Sigmoid colon (tissue), 7 donors: ENCODE data around the gene TMEM225B. TPM values are rescaled to one million over a fixed set of nuclear protein-coding genes. Genes with fewer than 3 reads are reported as not detected.
"Not testable (repeated sequence)": the region's sequence is repeated elsewhere in the genome, so short reads cannot be mapped to it uniquely, and the experiment has no call there.

ENCODE experiments used
- DNase-seq: peaks from one replicate; pipeline ENCODE4 v3.0.0-alpha.2; 2019
- H3K27ac ChIP-seq, 4 donors: fragments of 200-600 bp; sonication (generic); one replicate each; pipeline ENCODE4 v1.5.1; 2016 to 2019; ENCODE audit warnings: mild to moderate bottlenecking in 1 of 4
- H3K27me3 ChIP-seq, 3 donors: fragments of 200-600 bp; sonication (generic); one replicate each; pipeline ENCODE4 v1.5.1; 2019; ENCODE audit warnings: mild to moderate bottlenecking in 1 of 3
- H3K36me3 ChIP-seq, 4 donors: fragments of 200-600 bp; sonication (generic); one replicate each; pipeline ENCODE4 v1.5.1; 2016 to 2019
- H3K4me1 ChIP-seq, 4 donors: fragments of 200-600 bp; sonication (generic); one replicate each; pipeline ENCODE4 v1.5.1; 2017 to 2019
- H3K4me3 ChIP-seq, 4 donors: fragments of 200-600 bp; sonication (generic); one replicate each; pipeline ENCODE4 v1.5.1; 2017 to 2019; ENCODE audit warnings: mild to moderate bottlenecking in 2 of 4, moderate library complexity in 1 of 4
- H3K9me3 ChIP-seq, 4 donors: fragments of 200-600 bp in 3 of 4; sonication (generic) in 3 of 4; one replicate each; pipeline versions ENCODE4 v1.5.1 to v1.6.1; 2013 to 2019
- EP300 ChIP-seq, 4 donors: sonication (generic); formaldehyde crosslinking; IDR thresholded peaks; one replicate each; pipeline ENCODE4 v1.6.1; 2017; ENCODE audit warnings: antibody characterized with exemption in 4 of 4
- POLR2A ChIP-seq, 2 donors: fragments of 450-650 bp; IDR thresholded peaks; one replicate each; pipeline ENCODE4 v1.6.1; 2016; ENCODE audit warnings: antibody characterized with exemption in 2 of 2, mild to moderate bottlenecking in 2 of 2, moderate library complexity in 2 of 2
- POLR2AphosphoS5 ChIP-seq, 4 donors: sonication (generic); formaldehyde crosslinking; IDR thresholded peaks; one replicate each; pipeline ENCODE4 v1.6.1; 2017; ENCODE audit warnings: antibody characterized with exemption in 4 of 4
- WGBS, 2 donors: extraction: QIAGEN DNeasy Blood & Tissue Kit; methylation state at CpG; one replicate each; pipeline ENCODE4 v1.1.7; 2013; 5-methylcytosine and 5-hydroxymethylcytosine counted together
- intact Hi-C: fragments of 100-400 bp; cut with DNase I; formaldehyde crosslinking; loops from one replicate; pipeline ENCODE4 v1.15.1; 2023
- polyA plus RNA-seq, 3 donors: library from polyadenylated mRNA; stranded (reverse); fragments of 200-250 nt; gene quantifications; one replicate each; pipeline ENCODE4 v1.2.3, GENCODE V29; 2013
- total RNA-seq, 4 donors: library from RNA; depleted of rRNA; stranded (reverse); fragments of >200 nt; gene quantifications; one replicate each; pipeline ENCODE4 v1.1.0, GENCODE V29; 2016
- TF ChIP-seq, protein P1 (sequence below), 4 experiments: fragments of 450-650 bp in 3 of 4; fragments of 200-600 bp in 1 of 4; IDR thresholded peaks; one replicate each; pipeline ENCODE4 v1.5.1; 2016 to 2019; ENCODE audit warnings: antibody characterized with exemption in 4 of 4, mild to moderate bottlenecking in 3 of 4, moderate library complexity in 2 of 4
- donor health status: healthy with polysubstance abuse.
- donor health status: Bipolar disorder and iron deficiency.
- donor health status: healthy.

The TMEM225B gene
- total and polyA plus RNA-seq, 7 donors: 0.38 to 1.8 (median 0.41) TPM; not detected in 4

DNA sequence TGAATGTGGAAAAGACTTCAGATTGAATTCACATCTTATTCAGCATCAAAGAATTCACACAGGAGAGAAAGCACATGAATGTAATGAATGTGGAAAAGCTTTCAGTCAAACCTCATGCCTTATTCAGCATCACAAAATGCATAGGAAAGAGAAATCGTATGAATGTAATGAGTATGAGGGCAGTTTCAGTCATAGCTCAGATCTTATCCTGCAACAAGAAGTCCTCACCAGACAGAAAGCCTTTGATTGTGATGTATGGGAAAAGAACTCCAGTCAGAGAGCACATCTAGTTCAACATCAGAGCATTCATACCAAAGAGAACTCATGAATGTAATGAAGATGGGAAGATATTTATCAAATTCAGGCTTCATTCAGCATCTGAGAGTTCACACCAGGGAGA is 24.8 kb upstream of the TMEM225B start:
- DNase-seq: no peak
- TF ChIP-seq POLR2AphosphoS5 (IDR thresholded peaks at IDR 0.05) (no peak), EP300 (IDR thresholded peaks at IDR 0.05) (no peak), POLR2A (IDR thresholded peaks at IDR 0.05) (no peak)
- TF ChIP-seq, protein P1, sequence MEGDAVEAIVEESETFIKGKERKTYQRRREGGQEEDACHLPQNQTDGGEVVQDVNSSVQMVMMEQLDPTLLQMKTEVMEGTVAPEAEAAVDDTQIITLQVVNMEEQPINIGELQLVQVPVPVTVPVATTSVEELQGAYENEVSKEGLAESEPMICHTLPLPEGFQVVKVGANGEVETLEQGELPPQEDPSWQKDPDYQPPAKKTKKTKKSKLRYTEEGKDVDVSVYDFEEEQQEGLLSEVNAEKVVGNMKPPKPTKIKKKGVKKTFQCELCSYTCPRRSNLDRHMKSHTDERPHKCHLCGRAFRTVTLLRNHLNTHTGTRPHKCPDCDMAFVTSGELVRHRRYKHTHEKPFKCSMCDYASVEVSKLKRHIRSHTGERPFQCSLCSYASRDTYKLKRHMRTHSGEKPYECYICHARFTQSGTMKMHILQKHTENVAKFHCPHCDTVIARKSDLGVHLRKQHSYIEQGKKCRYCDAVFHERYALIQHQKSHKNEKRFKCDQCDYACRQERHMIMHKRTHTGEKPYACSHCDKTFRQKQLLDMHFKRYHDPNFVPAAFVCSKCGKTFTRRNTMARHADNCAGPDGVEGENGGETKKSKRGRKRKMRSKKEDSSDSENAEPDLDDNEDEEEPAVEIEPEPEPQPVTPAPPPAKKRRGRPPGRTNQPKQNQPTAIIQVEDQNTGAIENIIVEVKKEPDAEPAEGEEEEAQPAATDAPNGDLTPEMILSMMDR (IDR thresholded peaks at IDR 0.05): no peak
- H3K9me3 ChIP-seq: no peaks in the 10 kb centered on the region
- WGBS, 2 donors: 93 to 97% methylated on average over 1 of the region's 1 CpG
- intact Hi-C loops: no loop called here
- no peak overlapping the region for H3K4me3 ChIP-seq
- H3K4me1 ChIP-seq: no peaks in the 10 kb centered on the region
- no peak overlapping the region for H3K27ac ChIP-seq
- H3K36me3 ChIP-seq: peaks cover 0 to 56% (median 17%) of the 10 kb centered on the region in 4 donors
- no peaks in the 10 kb centered on the region for H3K27me3 ChIP-seq

DNA sequence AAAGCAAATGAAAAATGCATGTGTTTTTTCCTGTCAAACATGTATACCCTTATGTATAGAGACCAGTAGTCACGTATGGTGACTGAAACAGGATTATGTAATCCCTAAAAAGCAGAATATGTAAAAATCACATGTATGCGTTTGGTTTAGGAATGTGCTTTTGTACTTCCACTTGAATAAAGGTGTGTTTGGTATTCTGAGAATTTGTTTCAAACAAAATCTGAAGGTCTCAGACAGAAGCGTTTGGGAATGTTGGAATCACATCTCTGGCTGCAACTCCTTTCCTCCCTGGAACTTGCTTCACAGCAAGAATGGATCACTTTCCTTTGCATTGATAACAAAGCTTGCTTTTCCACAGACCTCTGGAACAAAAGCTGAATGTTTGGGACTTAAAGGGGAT is 21.8 kb upstream of the TMEM225B start:
- Histone ChIP-seq H3K4me1 (peaks cover 0 to 15% (median 4%) of the 10 kb centered on the region in 4 donors), H3K27me3 (no peaks in the 10 kb centered on the region), H3K27ac (no peak overlapping the region), H3K9me3 (no peaks in the 10 kb centered on the region), H3K4me3 (no peak overlapping the region), H3K36me3 (peaks cover 0 to 28% (median 12%) of the 10 kb centered on the region in 4 donors)
- no peak for DNase-seq
- intact Hi-C loops: no loop called here
- WGBS, 2 donors: 79 to 93% methylated on average over 3 of the region's 3 CpGs
- TF ChIP-seq EP300 (IDR thresholded peaks at IDR 0.05) (no peak), POLR2AphosphoS5 (IDR thresholded peaks at IDR 0.05) (no peak), POLR2A (IDR thresholded peaks at IDR 0.05) (no peak)
- TF ChIP-seq, protein P1 (IDR thresholded peaks at IDR 0.05): no peak

DNA sequence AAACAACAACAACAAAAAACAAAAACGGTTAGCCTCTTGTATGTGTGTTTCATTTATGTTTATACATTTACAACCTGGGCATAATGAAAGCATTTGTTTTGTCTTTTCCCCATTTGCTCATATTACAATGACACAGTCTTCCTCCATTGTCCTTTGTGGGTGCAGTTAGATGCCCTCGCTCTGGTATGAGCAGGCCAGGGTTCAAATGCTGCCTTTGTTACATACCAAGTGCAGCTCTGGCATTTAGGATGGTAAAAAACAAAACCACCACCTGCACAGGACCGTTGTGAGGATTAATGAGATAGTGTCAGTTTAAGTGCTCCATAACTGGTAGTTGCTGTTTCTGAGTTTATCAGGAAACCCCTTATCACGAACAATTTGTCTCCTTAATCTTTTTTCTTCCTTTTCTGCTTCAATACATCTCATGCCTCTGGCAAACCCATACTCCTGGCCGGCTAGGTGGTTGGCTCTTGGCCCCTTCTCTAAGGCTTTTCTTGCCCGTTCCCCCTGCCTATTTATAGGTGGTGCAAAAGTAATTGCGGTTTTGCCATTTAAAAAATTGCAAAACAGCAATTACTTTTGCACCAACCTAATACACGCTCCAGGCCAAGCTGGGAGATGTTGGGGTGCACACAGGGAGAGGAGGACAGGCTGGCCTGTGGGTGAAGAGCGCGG is 18.6 kb upstream of the TMEM225B start:
- no peak for DNase-seq
- no peak for TF ChIP-seq POLR2AphosphoS5 (IDR thresholded peaks at IDR 0.05)
- TF ChIP-seq, protein P1 (IDR thresholded peaks at IDR 0.05): no peak
- no peaks in the 10 kb centered on the region for H3K27me3 ChIP-seq
- no peaks in the 10 kb centered on the region for H3K36me3 ChIP-seq
- WGBS, 2 donors: 55 to 62% methylated on average over 10 of the region's 10 CpGs
- peak overlapping the region; percentile 52 to 65 (median 58) for H3K4me3 ChIP-seq
- H3K4me1 ChIP-seq: peaks cover 0 to 15% (median 4%) of the 10 kb centered on the region in 4 donors
- intact Hi-C loops: no loop called here
- peak overlapping the region in 2 of 4 donors; percentile 50 to 67 for H3K27ac ChIP-seq
- H3K9me3 ChIP-seq: no peaks in the 10 kb centered on the region

DNA sequence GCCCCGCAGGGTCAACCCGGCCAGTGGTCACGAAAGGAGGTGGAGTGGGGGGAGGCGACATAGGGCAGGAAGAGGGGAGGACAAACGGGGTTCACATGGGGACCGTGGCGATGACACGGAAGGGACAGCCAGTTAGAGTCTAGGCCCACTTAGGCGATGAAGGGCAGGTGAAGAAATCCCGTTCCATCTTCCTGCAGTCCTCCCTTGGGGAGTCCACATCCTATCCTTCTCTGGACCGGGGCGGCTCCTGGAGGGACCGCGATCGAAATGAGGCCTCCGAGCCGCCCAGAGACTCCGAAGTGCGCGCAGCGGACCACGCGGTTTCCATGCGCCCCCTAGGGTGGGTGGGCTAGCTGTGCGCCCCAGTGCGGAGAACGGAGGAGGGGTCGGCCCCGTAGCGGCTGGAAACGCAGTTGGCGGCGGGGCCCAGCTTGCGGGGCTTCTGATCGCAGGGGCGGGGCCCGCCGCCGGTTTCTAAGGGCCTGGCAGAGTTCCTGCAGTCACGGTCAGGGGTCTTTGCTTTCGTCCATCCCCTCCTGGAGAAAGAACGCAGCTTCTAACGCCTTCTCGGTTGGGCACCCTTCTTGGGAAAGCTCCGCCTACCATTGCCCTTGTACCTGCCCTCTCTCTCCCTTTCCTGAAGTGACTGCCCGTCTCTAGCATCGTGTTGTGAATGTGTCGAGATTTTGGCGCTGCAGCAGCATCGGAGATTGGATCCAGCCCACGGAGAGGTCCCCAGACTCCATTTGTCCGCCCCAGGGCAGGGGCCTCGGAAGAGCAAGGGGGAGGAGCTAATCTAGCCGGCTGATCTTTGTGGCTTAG is 17.9 kb upstream of the TMEM225B start:
- intact Hi-C loops: no loop called here
- WGBS, 2 donors: 3 to 6% methylated on average over 54 of the region's 54 CpGs

DNA sequence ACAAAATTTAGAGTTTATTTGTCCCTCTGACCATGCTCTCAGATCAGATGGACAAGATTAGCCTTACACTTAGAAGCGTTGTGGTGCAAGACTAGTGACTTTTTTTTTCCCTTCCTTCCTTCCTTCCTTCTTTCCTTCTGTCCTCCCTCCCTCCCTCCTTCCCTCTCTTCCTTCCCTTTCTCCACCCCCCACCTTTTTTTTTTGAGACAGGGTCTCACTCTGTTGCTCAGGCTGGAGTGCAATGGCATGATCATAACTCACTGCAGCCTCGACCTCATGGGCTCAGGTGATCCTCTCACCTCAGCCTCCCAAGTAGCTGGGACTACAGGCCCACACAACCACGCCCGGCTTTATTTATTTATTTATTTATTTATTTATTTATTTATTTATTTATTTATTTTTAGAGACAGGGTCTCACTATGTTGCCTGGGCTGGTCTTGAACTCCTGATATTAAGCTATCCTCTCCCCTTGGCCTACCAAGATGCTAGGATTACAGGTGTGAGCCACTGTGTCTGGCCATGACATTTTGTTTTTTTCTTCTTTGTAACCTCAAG is 17.2 kb upstream of the TMEM225B start:
- H3K27ac ChIP-seq: peak overlapping the region; percentile 50 to 67 (median 61)
- peak overlapping the region; percentile 52 to 65 (median 58) for H3K4me3 ChIP-seq
- intact Hi-C loops, H3K9me3 ChIP-seq, H3K36me3 ChIP-seq, DNase-seq, H3K27me3 ChIP-seq: not testable (repeated sequence)
- peaks cover 0 to 15% (median 4%) of the 10 kb centered on the region in 4 donors for H3K4me1 ChIP-seq
- 49 to 63% methylated on average over 4 of the region's 4 CpGs for WGBS, 2 donors

More for the DNA sequence above, 17.9 kb upstream of the TMEM225B start:
- H3K27me3 ChIP-seq: no peaks in the 10 kb centered on the region
- no peaks in the 10 kb centered on the region for H3K9me3 ChIP-seq
- peak overlapping the region; percentile 52 to 65 (median 58) for H3K4me3 ChIP-seq
- peak overlapping the region; percentile 50 to 67 (median 61) for H3K27ac ChIP-seq
- H3K4me1 ChIP-seq: peaks cover 0 to 15% (median 4%) of the 10 kb centered on the region in 4 donors
- TF ChIP-seq, protein P1 (IDR thresholded peaks at IDR 0.05): peak in 1 of 4 experiments; percentile 21
- peak in 1 of 4 donors; percentile 25 for TF ChIP-seq POLR2AphosphoS5 (IDR thresholded peaks at IDR 0.05)
- no peak for TF ChIP-seq POLR2A (IDR thresholded peaks at IDR 0.05)
- TF ChIP-seq EP300 (IDR thresholded peaks at IDR 0.05): no peak
- H3K36me3 ChIP-seq: no peaks in the 10 kb centered on the region
- DNase-seq: no peak
